Sigmoid colon (tissue), 7 donors: ENCODE results near the gene FAM76B. TPM values are rescaled to one million over a fixed set of nuclear protein-coding genes. Genes with fewer than 3 reads are reported as not detected.

Experiments
- DNase-seq: peaks from one replicate; pipeline ENCODE4 v3.0.0-alpha.2; 2019
- H3K27ac ChIP-seq, 4 donors: fragments of 200-600 bp; sonication (generic); one replicate each; pipeline ENCODE4 v1.5.1; 2016 to 2019; ENCODE audit warnings: mild to moderate bottlenecking in 1 of 4
- H3K27me3 ChIP-seq, 3 donors: fragments of 200-600 bp; sonication (generic); one replicate each; pipeline ENCODE4 v1.5.1; 2019; ENCODE audit warnings: mild to moderate bottlenecking in 1 of 3
- H3K36me3 ChIP-seq, 4 donors: fragments of 200-600 bp; sonication (generic); one replicate each; pipeline ENCODE4 v1.5.1; 2016 to 2019
- H3K4me1 ChIP-seq, 4 donors: fragments of 200-600 bp; sonication (generic); one replicate each; pipeline ENCODE4 v1.5.1; 2017 to 2019
- H3K4me3 ChIP-seq, 4 donors: fragments of 200-600 bp; sonication (generic); one replicate each; pipeline ENCODE4 v1.5.1; 2017 to 2019; ENCODE audit warnings: mild to moderate bottlenecking in 2 of 4, moderate library complexity in 1 of 4
- H3K9me3 ChIP-seq, 4 donors: fragments of 200-600 bp in 3 of 4; sonication (generic) in 3 of 4; one replicate each; pipeline versions ENCODE4 v1.5.1 to v1.6.1; 2013 to 2019
- EP300 ChIP-seq, 4 donors: sonication (generic); formaldehyde crosslinking; IDR thresholded peaks; one replicate each; pipeline ENCODE4 v1.6.1; 2017; ENCODE audit warnings: antibody characterized with exemption in 4 of 4
- POLR2A ChIP-seq, 2 donors: fragments of 450-650 bp; IDR thresholded peaks; one replicate each; pipeline ENCODE4 v1.6.1; 2016; ENCODE audit warnings: antibody characterized with exemption in 2 of 2, mild to moderate bottlenecking in 2 of 2, moderate library complexity in 2 of 2
- POLR2AphosphoS5 ChIP-seq, 4 donors: sonication (generic); formaldehyde crosslinking; IDR thresholded peaks; one replicate each; pipeline ENCODE4 v1.6.1; 2017; ENCODE audit warnings: antibody characterized with exemption in 4 of 4
- WGBS, 2 donors: extraction: QIAGEN DNeasy Blood & Tissue Kit; methylation state at CpG; one replicate each; pipeline ENCODE4 v1.1.7; 2013; 5-methylcytosine and 5-hydroxymethylcytosine counted together
- intact Hi-C: fragments of 100-400 bp; cut with DNase I; formaldehyde crosslinking; loops from one replicate; pipeline ENCODE4 v1.15.1; 2023
- polyA plus RNA-seq, 3 donors: library from polyadenylated mRNA; stranded (reverse); fragments of 200-250 nt; gene quantifications; one replicate each; pipeline ENCODE4 v1.2.3, GENCODE V29; 2013
- total RNA-seq, 4 donors: library from RNA; depleted of rRNA; stranded (reverse); fragments of >200 nt; gene quantifications; one replicate each; pipeline ENCODE4 v1.1.0, GENCODE V29; 2016
- TF ChIP-seq, protein P1 (sequence below), 4 experiments: fragments of 450-650 bp in 3 of 4; fragments of 200-600 bp in 1 of 4; IDR thresholded peaks; one replicate each; pipeline ENCODE4 v1.5.1; 2016 to 2019; ENCODE audit warnings: antibody characterized with exemption in 4 of 4, mild to moderate bottlenecking in 3 of 4, moderate library complexity in 2 of 4
- donor health status: healthy with polysubstance abuse.
- donor health status: Bipolar disorder and iron deficiency.
- donor health status: healthy.

FAM76B gene
- total RNA-seq (10 to 100 TPM; 19.3 to 33.0 (median 21.4) TPM), polyA plus RNA-seq (10 to 100 TPM in 1 of 3 donors, 1 to 10 TPM in 2; 3.9 to 10.9 (median 4.8) TPM)

GRCh38 chr11:95789506-95790122 is at the start of gene FAM76B:
FAM76B (minus strand) TSS chr11:95789782; CDS start chr11:95789478, 304 bp downstream.
- TF ChIP-seq, protein P1, sequence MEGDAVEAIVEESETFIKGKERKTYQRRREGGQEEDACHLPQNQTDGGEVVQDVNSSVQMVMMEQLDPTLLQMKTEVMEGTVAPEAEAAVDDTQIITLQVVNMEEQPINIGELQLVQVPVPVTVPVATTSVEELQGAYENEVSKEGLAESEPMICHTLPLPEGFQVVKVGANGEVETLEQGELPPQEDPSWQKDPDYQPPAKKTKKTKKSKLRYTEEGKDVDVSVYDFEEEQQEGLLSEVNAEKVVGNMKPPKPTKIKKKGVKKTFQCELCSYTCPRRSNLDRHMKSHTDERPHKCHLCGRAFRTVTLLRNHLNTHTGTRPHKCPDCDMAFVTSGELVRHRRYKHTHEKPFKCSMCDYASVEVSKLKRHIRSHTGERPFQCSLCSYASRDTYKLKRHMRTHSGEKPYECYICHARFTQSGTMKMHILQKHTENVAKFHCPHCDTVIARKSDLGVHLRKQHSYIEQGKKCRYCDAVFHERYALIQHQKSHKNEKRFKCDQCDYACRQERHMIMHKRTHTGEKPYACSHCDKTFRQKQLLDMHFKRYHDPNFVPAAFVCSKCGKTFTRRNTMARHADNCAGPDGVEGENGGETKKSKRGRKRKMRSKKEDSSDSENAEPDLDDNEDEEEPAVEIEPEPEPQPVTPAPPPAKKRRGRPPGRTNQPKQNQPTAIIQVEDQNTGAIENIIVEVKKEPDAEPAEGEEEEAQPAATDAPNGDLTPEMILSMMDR (IDR thresholded peaks at IDR 0.05) = no peak
- TF ChIP-seq POLR2A (IDR thresholded peaks at IDR 0.05) (peak; percentile 65 to 85), POLR2AphosphoS5 (IDR thresholded peaks at IDR 0.05) (peak; percentile 95 to 98 (median 96))
- WGBS, 2 donors = 0% methylated on average over 62 of the region's 62 CpGs
- H3K36me3 ChIP-seq = peaks cover 9 to 31% (median 13%) of the 10 kb centered on the region in 4 donors
- peak within 1 kb of the TSS; percentile 96 to 99 (median 98) for H3K27ac ChIP-seq
- H3K4me3 ChIP-seq = peak within 1 kb of the TSS; percentile 70 to 91 (median 88)
- peak; percentile 99 for DNase-seq
- intact Hi-C loops = loop anchor here (5.0 to 10.0 kb wide), 3 partner anchors 603 to 1165 kb away; partner anchors contain the start of genes JRKL and SRSF8
- no peaks in the 10 kb centered on the region for H3K27me3 ChIP-seq
- H3K4me1 ChIP-seq = peaks cover 0 to 28% (median 22%) of the 10 kb centered on the region in 4 donors
- no peaks in the 10 kb centered on the region for H3K9me3 ChIP-seq

DNA sequence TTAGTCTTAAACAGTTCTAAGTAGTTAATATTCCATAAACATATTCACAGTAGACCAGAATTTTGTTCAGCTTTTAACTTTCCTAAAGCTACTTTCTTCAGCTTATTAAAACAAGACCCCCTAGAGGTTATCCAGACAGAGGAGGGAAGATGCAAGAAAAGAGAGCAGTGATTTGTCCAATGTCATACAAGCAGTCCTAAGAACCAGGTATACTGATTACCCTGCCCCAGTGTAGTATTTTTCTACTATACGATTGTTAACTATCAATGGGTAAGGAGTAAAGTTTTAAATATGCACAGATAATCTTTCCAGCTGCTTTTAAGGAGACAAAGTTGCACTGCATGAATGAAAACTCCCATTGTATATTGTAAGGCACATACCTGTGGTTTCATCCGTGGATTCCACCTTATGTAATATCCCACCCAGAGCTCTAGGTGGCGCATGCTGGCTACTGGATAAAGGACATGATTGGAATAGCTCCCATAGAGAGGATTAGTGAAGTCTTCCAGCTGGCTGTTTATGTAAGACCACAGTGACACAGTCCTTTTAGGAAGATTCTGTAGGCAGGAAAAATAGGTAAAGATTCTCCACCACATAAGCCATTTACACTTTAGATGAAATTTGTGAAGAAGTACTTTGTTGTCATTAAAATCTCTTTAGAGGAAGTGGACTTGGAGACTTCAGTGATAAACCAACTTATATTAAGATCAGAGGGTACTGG is 46.3 kb upstream of the FAM76B start:
- WGBS, 2 donors = 5 to 28% methylated on average over 3 of the region's 3 CpGs
- Histone ChIP-seq H3K36me3 (peaks cover 0 to 72% (median 8%) of the 10 kb centered on the region in 4 donors), H3K27me3 (no peaks in the 10 kb centered on the region), H3K4me1 (peaks cover 0 to 8% (median 0%) of the 10 kb centered on the region in 4 donors), H3K4me3 (no peak overlapping the region), H3K27ac (peak overlapping the region in 2 of 4 donors; percentile 33 to 35), H3K9me3 (no peaks in the 10 kb centered on the region)
- TF ChIP-seq, protein P1 (IDR thresholded peaks at IDR 0.05) = peak; percentile 62 to 81 (median 79)
- peak; percentile 31 to 66 (median 46) for TF ChIP-seq POLR2AphosphoS5 (IDR thresholded peaks at IDR 0.05)
- no peak for TF ChIP-seq EP300 (IDR thresholded peaks at IDR 0.05)
- peak; percentile 80 for DNase-seq
- intact Hi-C loops = loop anchor here (1.0 to 10.0 kb wide), 3 partner anchors 509 to 591 kb away; partner anchors contain the start of gene MAML2

- no peaks in the 10 kb centered on the region for H3K9me3 ChIP-seq
- peaks cover 0 to 8% (median 0%) of the 10 kb centered on the region in 4 donors for H3K4me1 ChIP-seq
- H3K27ac ChIP-seq = no peak overlapping the region
- no peak for DNase-seq
- H3K36me3 ChIP-seq = peaks cover 0 to 72% (median 8%) of the 10 kb centered on the region in 4 donors
- no peak overlapping the region for H3K4me3 ChIP-seq
- H3K27me3 ChIP-seq = no peaks in the 10 kb centered on the region
- WGBS, 2 donors = 68 to 80% methylated on average over 3 of the region's 3 CpGs
- TF ChIP-seq EP300 (IDR thresholded peaks at IDR 0.05) (no peak), POLR2A (IDR thresholded peaks at IDR 0.05) (no peak), POLR2AphosphoS5 (IDR thresholded peaks at IDR 0.05) (no peak)
- TF ChIP-seq, protein P1 (IDR thresholded peaks at IDR 0.05) = no peak
- intact Hi-C loops = loop anchor here (2.0 to 10.0 kb wide), 2 partner anchors 509 to 591 kb away; partner anchors contain the start of gene MAML2
Measured at GRCh38 chr11:95835351-95835750, 45.8 kb upstream of the FAM76B start.

DNA sequence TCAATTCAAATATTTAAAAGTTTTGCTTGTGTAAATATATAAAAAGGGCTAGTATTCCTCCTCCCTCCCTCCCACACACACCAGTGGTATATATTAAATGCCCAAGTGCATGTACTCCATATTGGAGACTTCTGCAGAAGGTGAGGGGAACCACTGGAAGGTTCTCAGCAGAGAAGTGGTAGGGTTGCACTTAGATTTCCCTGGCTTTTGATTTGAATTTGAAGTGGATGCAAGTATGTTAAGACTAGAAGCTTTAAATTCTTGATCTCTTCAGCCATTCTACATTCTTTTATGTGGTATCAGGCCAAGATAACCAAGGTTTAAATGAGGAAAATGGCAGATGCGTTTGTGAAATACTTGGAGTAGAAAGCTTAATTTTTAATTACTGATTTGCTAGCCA is 43.8 kb upstream of the FAM76B start:
- intact Hi-C loops = loop anchor here (10.0 kb wide), 1 partner anchor 511 kb away; the partner anchor contains the start of gene MAML2

More for the DNA sequence above, 43.8 kb upstream of the FAM76B start:
- no peak overlapping the region for H3K27ac ChIP-seq
- WGBS, 2 donors = 47 to 48% methylated on average over 1 of the region's 1 CpG
- TF ChIP-seq, protein P1 (IDR thresholded peaks at IDR 0.05) = no peak
- TF ChIP-seq POLR2A (IDR thresholded peaks at IDR 0.05) (no peak), EP300 (IDR thresholded peaks at IDR 0.05) (no peak), POLR2AphosphoS5 (IDR thresholded peaks at IDR 0.05) (no peak)
- H3K27me3 ChIP-seq = no peaks in the 10 kb centered on the region
- no peak overlapping the region for H3K4me3 ChIP-seq
- H3K4me1 ChIP-seq = peaks cover 0 to 8% (median 0%) of the 10 kb centered on the region in 4 donors
- peaks cover 0 to 88% (median 11%) of the 10 kb centered on the region in 4 donors for H3K36me3 ChIP-seq
- no peaks in the 10 kb centered on the region for H3K9me3 ChIP-seq
- no peak for DNase-seq
